ENCODE measurements around the gene SAMD8.
"Not testable (repeated sequence)": the region's sequence is repeated elsewhere in the genome, so short reads cannot be mapped to it uniquely, and the experiment has no call there.

The SAMD8 gene

GRCh38 chr10:75195035-75195763 is 83.7 kb downstream of the SAMD8 start:
- TF ChIP-seq EZH2phosphoT487 (conservative IDR thresholded peaks at IDR 0.05; ENCODE audit: low read length) = no peak
- no peak for TF ChIP-seq CTCF (IDR thresholded peaks at IDR 0.05; ENCODE audit: insufficient read depth, low read length, poor library complexity, severe bottlenecking)
- Histone ChIP-seq H3F3A (ENCODE audit: insufficient read depth) (0 out of 2 replicates have a peak, but pooled peaks cover 3% of the 10 kb centered on the region), H3K9me2 (replicated peaks; ENCODE audit: insufficient read depth, low read length) (no peaks in the 10 kb centered on the region), H3K4me2 (ENCODE audit: low read depth, low read length, poor library complexity, severe bottlenecking) (no peak overlapping the region), H3K9ac (ENCODE audit: low read length) (no peak overlapping the region), H3K9me3 (ENCODE audit: insufficient read depth, low read length) (no peaks in the 10 kb centered on the region), H3K79me2 (ENCODE audit: insufficient read depth, low read length) (no peaks in the 10 kb centered on the region), H3K27ac (ENCODE audit: low read depth, low read length) (no peak overlapping the region), H2AFZ (ENCODE audit: low read depth, low read length, severe bottlenecking) (no peak overlapping the region), H3K4me3 (ENCODE audit: insufficient read depth, low read length, poor library complexity, severe bottlenecking) (no peak overlapping the region), H4K20me1 (ENCODE audit: low read depth, low read length) (no peaks in the 10 kb centered on the region), H3K36me3 (ENCODE audit: low read length) (no peaks in the 10 kb centered on the region), H3K27me3 (ENCODE audit: low read length) (no peaks in the 10 kb centered on the region)

- H3K27me3 ChIP-seq (ENCODE audit: low read length) = no peaks in the 10 kb centered on the region
- TF ChIP-seq CTCF (IDR thresholded peaks at IDR 0.05; ENCODE audit: insufficient read depth, low read length, poor library complexity, severe bottlenecking) (no peak), EZH2phosphoT487 (conservative IDR thresholded peaks at IDR 0.05; ENCODE audit: low read length) (no peak)
- H3K9me3 ChIP-seq (ENCODE audit: insufficient read depth, low read length) = no peaks in the 10 kb centered on the region
- no peaks in the 10 kb centered on the region for H3F3A ChIP-seq (ENCODE audit: insufficient read depth)
- no peak overlapping the region for H3K4me3 ChIP-seq (ENCODE audit: insufficient read depth, low read length, poor library complexity, severe bottlenecking)
- no peaks in the 10 kb centered on the region for H3K36me3 ChIP-seq (ENCODE audit: low read length)
- no peak overlapping the region for H3K9ac ChIP-seq (ENCODE audit: low read length)
- H3K4me2 ChIP-seq (ENCODE audit: low read depth, low read length, poor library complexity, severe bottlenecking) = no peak overlapping the region
- H2AFZ ChIP-seq (ENCODE audit: low read depth, low read length, severe bottlenecking) = no peak overlapping the region
- no peak overlapping the region for H3K27ac ChIP-seq (ENCODE audit: low read depth, low read length)
- H4K20me1 ChIP-seq (ENCODE audit: low read depth, low read length) = no peaks in the 10 kb centered on the region
- no peaks in the 10 kb centered on the region for H3K79me2 ChIP-seq (ENCODE audit: insufficient read depth, low read length)
- no peaks in the 10 kb centered on the region for H3K9me2 ChIP-seq (replicated peaks; ENCODE audit: insufficient read depth, low read length)
These were observed 85.6 kb downstream of the SAMD8 start for GRCh38 chr10:75197066-75197465.

GRCh38 chr10:75197906-75198305 is 86.5 kb downstream of the SAMD8 start:
- H3K36me3 ChIP-seq (ENCODE audit: low read length) = no peaks in the 10 kb centered on the region
- no peak overlapping the region for H3K9ac ChIP-seq (ENCODE audit: low read length)
- no peaks in the 10 kb centered on the region for H3K27me3 ChIP-seq (ENCODE audit: low read length)
- TF ChIP-seq CTCF (IDR thresholded peaks at IDR 0.05; ENCODE audit: insufficient read depth, low read length, poor library complexity, severe bottlenecking) = no peak
- TF ChIP-seq EZH2phosphoT487 (conservative IDR thresholded peaks at IDR 0.05; ENCODE audit: low read length) = no peak
- no peak overlapping the region for H3K4me3 ChIP-seq (ENCODE audit: insufficient read depth, low read length, poor library complexity, severe bottlenecking)
- H2AFZ ChIP-seq (ENCODE audit: low read depth, low read length, severe bottlenecking) = no peak overlapping the region
- no peak overlapping the region for H3K27ac ChIP-seq (ENCODE audit: low read depth, low read length)
- no peaks in the 10 kb centered on the region for H3K9me2 ChIP-seq (replicated peaks; ENCODE audit: insufficient read depth, low read length)
- H4K20me1 ChIP-seq (ENCODE audit: low read depth, low read length) = no peaks in the 10 kb centered on the region
- no peaks in the 10 kb centered on the region for H3F3A ChIP-seq (ENCODE audit: insufficient read depth)
- no peaks in the 10 kb centered on the region for H3K79me2 ChIP-seq (ENCODE audit: insufficient read depth, low read length)
- no peak overlapping the region for H3K4me2 ChIP-seq (ENCODE audit: low read depth, low read length, poor library complexity, severe bottlenecking)
- H3K9me3 ChIP-seq (ENCODE audit: insufficient read depth, low read length) = no peaks in the 10 kb centered on the region

- not testable (repeated sequence) for H3K9ac ChIP-seq (ENCODE audit: low read length); H3K27me3 ChIP-seq (ENCODE audit: low read length); H3K4me3 ChIP-seq (ENCODE audit: insufficient read depth, low read length, poor library complexity, severe bottlenecking); H3F3A ChIP-seq (ENCODE audit: insufficient read depth); H3K9me3 ChIP-seq (ENCODE audit: insufficient read depth, low read length); H3K9me2 ChIP-seq (replicated peaks; ENCODE audit: insufficient read depth, low read length); H2AFZ ChIP-seq (ENCODE audit: low read depth, low read length, severe bottlenecking); H3K36me3 ChIP-seq (ENCODE audit: low read length); H3K27ac ChIP-seq (ENCODE audit: low read depth, low read length); H3K4me2 ChIP-seq (ENCODE audit: low read depth, low read length, poor library complexity, severe bottlenecking); H3K79me2 ChIP-seq (ENCODE audit: insufficient read depth, low read length); H4K20me1 ChIP-seq (ENCODE audit: low read depth, low read length)
These were observed 88.5 kb downstream of the SAMD8 start for GRCh38 chr10:75199949-75200348.
